Measurements from ENCODE around the gene SURF2. TPM values are rescaled to one million over a fixed set of nuclear protein-coding genes. Genes with fewer than 3 reads are reported as not detected.
"Not testable (repeated sequence)": the region's sequence is repeated elsewhere in the genome, so short reads cannot be mapped to it uniquely, and the experiment has no call there.

Gene SURF2
- polyA plus RNA-seq, 1 experiment: 10.0 TPM

- no peak for DNase-seq (ENCODE audit: low read depth)
- POLR2A ChIA-PET: no interaction called here
- no peak for TF ChIP-seq CTCF (IDR thresholded peaks at IDR 0.05; ENCODE audit: insufficient read depth, low read depth, low read length)
- CTCF ChIA-PET: interaction anchor here (0.8 kb wide), 1 partner anchor 12 kb away, joined by 3 read pairs; no protein-coding TSS in a partner anchor
- Histone ChIP-seq H3K4me3 (ENCODE audit: low read depth, low read length) (no peak overlapping the region), H3K27me3 (ENCODE audit: control insufficient read depth, insufficient read depth, low read length) (no peaks in the 10 kb centered on the region), H3K36me3 (ENCODE audit: control insufficient read depth, insufficient read depth, low read length) (no peaks in the 10 kb centered on the region)
These were observed 35.9 kb upstream of the SURF2 start for GRCh38 chr9:133320421-133320881.

- ChIA-PET CTCF (no interaction called here), POLR2A (no interaction called here)
- no peaks in the 10 kb centered on the region for H3K27me3 ChIP-seq (ENCODE audit: control insufficient read depth, insufficient read depth, low read length)
- no peaks in the 10 kb centered on the region for H3K36me3 ChIP-seq (ENCODE audit: control insufficient read depth, insufficient read depth, low read length)
- DNase-seq (ENCODE audit: low read depth): no peak
- no peak overlapping the region for H3K4me3 ChIP-seq (ENCODE audit: low read depth, low read length)
- TF ChIP-seq CTCF (IDR thresholded peaks at IDR 0.05; ENCODE audit: insufficient read depth, low read depth, low read length): no peak
These were observed 34.9 kb upstream of the SURF2 start for GRCh38 chr9:133321411-133321935.

GRCh38 chr9:133322701-133323100, 33.6 kb upstream of the SURF2 start:
- no peak for DNase-seq (ENCODE audit: low read depth)
- no peak for TF ChIP-seq CTCF (IDR thresholded peaks at IDR 0.05; ENCODE audit: insufficient read depth, low read depth, low read length)
- H3K4me3 ChIP-seq (ENCODE audit: low read depth, low read length): no peak overlapping the region
- CTCF ChIA-PET: no interaction called here
- no peaks in the 10 kb centered on the region for H3K27me3 ChIP-seq (ENCODE audit: control insufficient read depth, insufficient read depth, low read length)
- POLR2A ChIA-PET: no interaction called here
- H3K36me3 ChIP-seq (ENCODE audit: control insufficient read depth, insufficient read depth, low read length): no peaks in the 10 kb centered on the region

DNA sequence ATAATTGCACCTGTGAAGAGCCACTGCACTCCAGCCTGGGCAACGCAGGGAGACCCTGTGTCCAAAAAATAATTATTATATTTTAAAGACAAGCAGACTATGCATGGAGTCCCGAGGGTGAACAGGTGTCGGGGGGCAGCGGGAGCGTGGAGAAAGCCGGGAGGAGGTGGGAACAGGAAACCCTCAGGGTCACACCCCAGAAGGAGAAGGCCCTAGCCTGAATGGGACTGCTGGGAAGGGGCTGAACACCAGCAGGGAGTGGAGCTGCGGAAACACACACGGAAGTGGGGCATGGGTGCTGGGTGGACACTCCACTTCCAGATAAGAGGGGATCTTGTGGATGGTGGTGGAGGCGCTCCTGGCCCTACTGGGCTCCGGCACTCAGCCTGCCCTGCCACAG, 33.1 kb upstream of the SURF2 start:
- no peaks in the 10 kb centered on the region for H3K36me3 ChIP-seq (ENCODE audit: control insufficient read depth, insufficient read depth, low read length)
- H3K27me3 ChIP-seq (ENCODE audit: control insufficient read depth, insufficient read depth, low read length): no peaks in the 10 kb centered on the region
- no peak for TF ChIP-seq CTCF (IDR thresholded peaks at IDR 0.05; ENCODE audit: insufficient read depth, low read depth, low read length)
- POLR2A ChIA-PET: no interaction called here
- CTCF ChIA-PET: no interaction called here
- no peak for DNase-seq (ENCODE audit: low read depth)
- no peak overlapping the region for H3K4me3 ChIP-seq (ENCODE audit: low read depth, low read length)

GRCh38 chr9:133323991-133324703, 32.2 kb upstream of the SURF2 start:
- no peak for DNase-seq (ENCODE audit: low read depth)
- H3K36me3 ChIP-seq (ENCODE audit: control insufficient read depth, insufficient read depth, low read length): no peaks in the 10 kb centered on the region
- ChIA-PET POLR2A (no interaction called here), CTCF (no interaction called here)
- no peak overlapping the region for H3K4me3 ChIP-seq (ENCODE audit: low read depth, low read length)
- no peaks in the 10 kb centered on the region for H3K27me3 ChIP-seq (ENCODE audit: control insufficient read depth, insufficient read depth, low read length)
- no peak for TF ChIP-seq CTCF (IDR thresholded peaks at IDR 0.05; ENCODE audit: insufficient read depth, low read depth, low read length)

GRCh38 chr9:133327021-133327420, 29.3 kb upstream of the SURF2 start:
- peaks cover 11% of the 10 kb centered on the region for H3K36me3 ChIP-seq (ENCODE audit: control insufficient read depth, insufficient read depth, low read length)
- CTCF ChIA-PET; DNase-seq (ENCODE audit: low read depth); H3K4me3 ChIP-seq (ENCODE audit: low read depth, low read length); H3K27me3 ChIP-seq (ENCODE audit: control insufficient read depth, insufficient read depth, low read length); POLR2A ChIA-PET: not testable (repeated sequence)
